LNCaP clone FGC (cell line): ENCODE data around the gene ZNF549.

ENCODE experiments used
- DNase-seq: peaks from one replicate; pipeline ENCODE4 v3.0.0-alpha.2; 2011; ENCODE audit warnings: low read depth
- H3K4me3 ChIP-seq: 2 replicates; pipeline ENCODE4 v1.5.1; 2011; ENCODE audit warnings: mild to moderate bottlenecking, low read depth, low read length, control low read depth
- TF ChIP-seq, protein P1 (sequence below): IDR thresholded peaks from 2 replicates; pipeline ENCODE4 v1.5.1; 2012; ENCODE audit warnings: mild to moderate bottlenecking; ENCODE audit not compliant: control insufficient read depth, insufficient read depth; ENCODE audit errors: extremely low read depth

Gene ZNF549

DNA sequence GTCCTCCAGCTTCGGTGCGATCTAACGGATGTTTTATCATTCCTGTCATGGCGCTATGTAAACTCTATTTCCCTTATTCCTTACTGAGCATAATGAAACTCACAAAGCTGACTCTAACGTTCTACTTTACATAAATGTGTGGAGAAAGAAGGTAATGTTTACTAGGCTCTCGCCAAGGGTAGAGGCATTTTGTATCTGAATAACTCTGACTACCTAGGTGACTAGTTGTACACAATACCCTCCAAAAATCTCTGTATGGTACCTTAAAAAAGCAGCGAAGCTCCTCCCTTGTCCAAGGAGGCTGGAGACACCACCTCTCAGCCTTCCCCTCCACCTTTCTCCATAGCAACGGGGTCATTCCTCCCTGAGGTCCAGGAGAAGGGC, 72.2 kb downstream of the ZNF549 start:
- TF ChIP-seq, protein P1, sequence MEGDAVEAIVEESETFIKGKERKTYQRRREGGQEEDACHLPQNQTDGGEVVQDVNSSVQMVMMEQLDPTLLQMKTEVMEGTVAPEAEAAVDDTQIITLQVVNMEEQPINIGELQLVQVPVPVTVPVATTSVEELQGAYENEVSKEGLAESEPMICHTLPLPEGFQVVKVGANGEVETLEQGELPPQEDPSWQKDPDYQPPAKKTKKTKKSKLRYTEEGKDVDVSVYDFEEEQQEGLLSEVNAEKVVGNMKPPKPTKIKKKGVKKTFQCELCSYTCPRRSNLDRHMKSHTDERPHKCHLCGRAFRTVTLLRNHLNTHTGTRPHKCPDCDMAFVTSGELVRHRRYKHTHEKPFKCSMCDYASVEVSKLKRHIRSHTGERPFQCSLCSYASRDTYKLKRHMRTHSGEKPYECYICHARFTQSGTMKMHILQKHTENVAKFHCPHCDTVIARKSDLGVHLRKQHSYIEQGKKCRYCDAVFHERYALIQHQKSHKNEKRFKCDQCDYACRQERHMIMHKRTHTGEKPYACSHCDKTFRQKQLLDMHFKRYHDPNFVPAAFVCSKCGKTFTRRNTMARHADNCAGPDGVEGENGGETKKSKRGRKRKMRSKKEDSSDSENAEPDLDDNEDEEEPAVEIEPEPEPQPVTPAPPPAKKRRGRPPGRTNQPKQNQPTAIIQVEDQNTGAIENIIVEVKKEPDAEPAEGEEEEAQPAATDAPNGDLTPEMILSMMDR: no peak
- H3K4me3 ChIP-seq: peak overlapping the region; percentile 97
- DNase-seq: no peak

DNA sequence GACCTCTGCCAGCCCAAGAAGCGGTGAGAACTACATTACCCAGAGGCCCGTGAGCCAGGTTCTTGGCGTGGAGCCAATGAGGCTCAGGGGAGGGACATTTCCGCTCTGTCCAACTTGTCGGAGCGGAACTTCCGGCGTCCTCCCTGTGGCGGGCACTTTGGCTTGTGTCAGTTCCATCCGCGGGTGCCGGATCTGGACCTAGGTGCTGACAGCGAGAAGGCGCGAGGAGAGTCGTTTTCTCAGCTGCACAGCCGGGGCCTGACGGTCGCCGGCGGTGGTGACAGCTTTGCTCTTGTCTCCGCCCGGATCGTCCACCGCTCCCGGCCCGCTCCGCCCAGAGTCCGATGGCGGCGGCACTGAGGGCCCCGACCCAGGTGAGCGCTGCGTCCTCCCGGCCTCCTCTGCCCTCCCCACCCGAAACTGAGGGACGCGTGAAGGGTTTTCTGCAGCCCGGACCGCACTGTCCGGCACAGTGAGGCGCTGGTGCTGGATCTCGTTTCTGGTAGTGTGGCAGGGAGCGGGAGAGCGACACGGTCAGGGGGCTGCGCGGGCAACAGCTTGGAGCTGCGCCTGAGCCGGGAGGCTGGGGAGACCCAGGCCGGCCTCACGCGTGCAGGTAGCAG, 72.7 kb downstream of the ZNF549 start, which contains the start of gene ZNF530:
Gene ZNF530, plus strand, starts transcription at position 125 of the 623 bp plus-strand sequence. CDS start 4,461 bp downstream, outside the sequence.
- H3K4me3 ChIP-seq: peak within 1 kb of the TSS; percentile 97
- peak; percentile 89 for DNase-seq
- TF ChIP-seq, protein P1: no peak

DNA sequence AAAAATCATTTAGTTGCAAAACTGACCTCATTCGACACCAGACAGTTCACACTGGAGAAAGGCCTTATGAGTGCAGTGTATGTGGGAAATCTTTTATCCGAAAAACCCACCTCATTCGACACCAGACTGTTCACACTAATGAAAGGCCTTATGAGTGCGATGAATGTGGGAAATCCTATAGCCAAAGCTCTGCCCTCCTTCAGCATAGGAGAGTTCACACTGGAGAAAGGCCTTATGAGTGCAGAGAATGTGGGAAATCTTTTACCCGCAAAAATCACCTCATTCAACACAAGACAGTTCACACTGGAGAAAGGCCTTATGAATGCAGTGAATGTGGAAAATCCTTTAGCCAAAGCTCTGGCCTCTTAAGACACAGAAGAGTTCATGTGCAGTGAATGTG, 79.8 kb downstream of the ZNF549 start:
- no peak overlapping the region for H3K4me3 ChIP-seq
- TF ChIP-seq, protein P1: no peak
- DNase-seq: no peak
